ENCODE measurements around the gene GRID1.
"Not testable (repeated sequence)": the region's sequence is repeated elsewhere in the genome, so short reads cannot be mapped to it uniquely, and the experiment has no call there.

The GRID1 gene

GRCh38 chr10:85993840-85994507, 372.6 kb downstream of the GRID1 start:
- DNase-seq (ENCODE audit: insufficient read length, low spot score) (no peak), FAIRE-seq (no peak)

- FAIRE-seq = no peak
- no peak for DNase-seq (ENCODE audit: insufficient read length, low spot score)
Measured at GRCh38 chr10:85993140-85993539, 373.5 kb downstream of the GRID1 start.

- DNase-seq (ENCODE audit: insufficient read length, low spot score) (no peak), FAIRE-seq (no peak)
Measured at GRCh38 chr10:85992324-85992723, 374.3 kb downstream of the GRID1 start.

- no peak for FAIRE-seq
Measured at GRCh38 chr10:85986777-85987176, 379.8 kb downstream of the GRID1 start.

GRCh38 chr10:85983051-85983450, 383.5 kb downstream of the GRID1 start:
- FAIRE-seq (no peak), DNase-seq (ENCODE audit: insufficient read length, low spot score) (no peak)

More at GRCh38 chr10:85986777-85987176, 379.8 kb downstream of the GRID1 start:
- DNase-seq (ENCODE audit: insufficient read length, low spot score) = no peak

- DNase-seq (ENCODE audit: insufficient read length, low spot score) = no peak
- FAIRE-seq = no peak
Measured at GRCh38 chr10:85979598-85979997, 387.0 kb downstream of the GRID1 start.

GRCh38 chr10:85978566-85979358, 387.8 kb downstream of the GRID1 start:
- DNase-seq (ENCODE audit: insufficient read length, low spot score) = no peak
- FAIRE-seq = no peak

- FAIRE-seq (no peak), DNase-seq (ENCODE audit: insufficient read length, low spot score) (no peak)
Measured at GRCh38 chr10:85977642-85978041, 389.0 kb downstream of the GRID1 start.

- no peak for FAIRE-seq
Measured at GRCh38 chr10:85976267-85976793, 390.3 kb downstream of the GRID1 start.

GRCh38 chr10:85971494-85971893, 395.1 kb downstream of the GRID1 start:
- FAIRE-seq (no peak), DNase-seq (ENCODE audit: insufficient read length, low spot score) (no peak)

More at GRCh38 chr10:85976267-85976793, 390.3 kb downstream of the GRID1 start:
- DNase-seq (ENCODE audit: insufficient read length, low spot score) = no peak

GRCh38 chr10:85967594-85967993, 399.0 kb downstream of the GRID1 start:
- no peak for DNase-seq (ENCODE audit: insufficient read length, low spot score)
- no peak for FAIRE-seq

GRCh38 chr10:85961479-85962067, 405.0 kb downstream of the GRID1 start:
- FAIRE-seq (no peak), DNase-seq (ENCODE audit: insufficient read length, low spot score) (no peak)

GRCh38 chr10:85961073-85961472, 405.5 kb downstream of the GRID1 start:
- no peak for DNase-seq (ENCODE audit: insufficient read length, low spot score)
- no peak for FAIRE-seq

GRCh38 chr10:85959239-85959638, 407.4 kb downstream of the GRID1 start:
- FAIRE-seq (no peak), DNase-seq (ENCODE audit: insufficient read length, low spot score) (no peak)

- FAIRE-seq (no peak), DNase-seq (ENCODE audit: insufficient read length, low spot score) (no peak)
Measured at GRCh38 chr10:85950921-85951320, 415.7 kb downstream of the GRID1 start.

- DNase-seq (ENCODE audit: insufficient read length, low spot score) = no peak
- FAIRE-seq = no peak
Measured at GRCh38 chr10:85946713-85947326, 419.8 kb downstream of the GRID1 start.

GRCh38 chr10:85936161-85936560, 430.4 kb downstream of the GRID1 start:
- DNase-seq (ENCODE audit: insufficient read length, low spot score) (no peak), FAIRE-seq (no peak)

- FAIRE-seq = no peak
- DNase-seq (ENCODE audit: insufficient read length, low spot score) = no peak
Measured at GRCh38 chr10:85934586-85934985, 432.0 kb downstream of the GRID1 start.

GRCh38 chr10:85929993-85930392, 436.6 kb downstream of the GRID1 start:
- FAIRE-seq; DNase-seq (ENCODE audit: insufficient read length, low spot score): not testable (repeated sequence)

GRCh38 chr10:85927952-85928665, 438.5 kb downstream of the GRID1 start:
- no peak for DNase-seq (ENCODE audit: insufficient read length, low spot score)
- FAIRE-seq = no peak

All from HTR-8/SVneo (cell line).